Chondrocyte (in vitro differentiated cells): ENCODE results near the gene TTLL11. TPM values are rescaled to one million over a fixed set of nuclear protein-coding genes. Genes with fewer than 3 reads are reported as not detected.
A peak's percentile ranks its signal among the peaks of the same experiment; 100 is the strongest.

Source experiments
- DNase-seq: peaks from one replicate; pipeline ENCODE4 v3.0.0; 2021; ENCODE audit warnings: mixed read lengths, low spot score
- H3K27ac Mint-ChIP-seq: one replicate; pipeline ENCODE4 v1.8.0; 2021; ENCODE audit warnings: mild to moderate bottlenecking, moderate library complexity, mixed read lengths; ENCODE audit not compliant: unreplicated experiment
- H3K27me3 Mint-ChIP-seq: 2 replicates; pipeline ENCODE4 v1.8.0; 2021; ENCODE audit warnings: low read depth, mixed read lengths
- H3K36me3 Mint-ChIP-seq: 2 replicates; pipeline ENCODE4 v1.8.0; 2021; ENCODE audit warnings: low read depth, mixed read lengths
- H3K4me1 Mint-ChIP-seq: 2 replicates; pipeline ENCODE4 v1.8.0; 2021; ENCODE audit warnings: low read depth, mild to moderate bottlenecking, mixed read lengths
- H3K4me3 Mint-ChIP-seq: one replicate; pipeline ENCODE4 v1.8.0; 2021; ENCODE audit warnings: mild to moderate bottlenecking, moderate library complexity, mixed read lengths; ENCODE audit not compliant: unreplicated experiment
- H3K9me3 Mint-ChIP-seq: 2 replicates; pipeline ENCODE4 v1.8.0; 2021; ENCODE audit warnings: low read depth, mixed read lengths
- CTCF ChIP-seq: fragments of 200-600 bp; sonication (generic); IDR thresholded peaks from 2 replicates; pipeline ENCODE4 v1.5.0; 2021; ENCODE audit warnings: antibody characterized with exemption, mild to moderate bottlenecking, moderate library complexity
- total RNA-seq: library from RNA; stranded (reverse); gene quantifications from 3 replicates; pipeline ENCODE4 v1.2.1, GENCODE V29; 2021

TTLL11 gene
- total RNA-seq, 1 donor from 2014 or later: 9.1 TPM

DNA sequence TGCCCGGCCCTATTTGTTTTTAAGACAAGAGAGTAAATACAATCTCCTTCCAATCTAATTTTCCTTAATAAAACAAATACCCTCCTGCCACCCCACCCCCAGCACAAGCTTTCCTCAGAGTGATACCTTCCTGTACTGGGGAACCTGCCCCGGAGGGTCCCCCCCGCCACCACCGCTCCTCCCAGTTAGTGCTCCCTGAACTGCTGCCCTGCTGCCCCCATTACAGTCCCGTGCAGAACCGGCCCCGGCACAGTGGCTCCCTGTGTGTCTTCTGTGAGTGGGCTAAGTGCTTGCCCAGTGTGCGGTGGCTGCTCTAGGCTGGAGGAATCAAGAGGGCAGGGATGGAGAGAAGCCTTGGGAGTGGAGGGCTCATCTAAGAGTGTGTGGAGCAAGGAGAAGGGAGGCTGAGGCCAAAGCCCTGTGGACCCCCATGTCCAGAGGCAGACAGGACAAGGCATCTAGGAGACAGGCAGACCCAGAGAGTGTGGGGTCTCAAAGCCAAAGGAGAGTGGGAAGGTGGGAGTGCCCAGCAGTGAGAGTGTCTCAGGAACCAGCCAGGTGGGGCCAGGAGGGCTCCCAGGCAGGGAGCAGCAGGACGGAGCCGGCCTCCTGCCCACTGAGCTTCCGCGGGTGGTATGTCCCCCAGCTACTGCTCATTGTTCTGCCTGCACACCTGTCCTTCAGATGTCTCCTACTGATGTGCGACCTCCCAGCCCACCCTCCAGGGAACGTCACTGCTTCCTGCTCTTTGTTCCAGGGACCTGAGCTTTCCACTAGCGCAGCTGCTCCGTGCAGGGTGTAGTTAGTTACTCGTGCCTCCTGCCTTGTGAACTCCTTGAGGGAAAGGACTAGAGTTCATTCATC lies 312.7 kb downstream of the TTLL11 start:
- Mint-ChIP-seq H3K9me3 (peaks cover 10% of the 10 kb centered on the region), H3K36me3 (peaks cover 58% of the 10 kb centered on the region), H3K4me1 (peaks cover 25% of the 10 kb centered on the region), H3K4me3 (no peak overlapping the region), H3K27ac (no peak overlapping the region), H3K27me3 (no peaks in the 10 kb centered on the region)
- DNase-seq: peak; percentile 89
- TF ChIP-seq CTCF: no peak

GRCh38 chr9:121779381-121780117 lies 313.6 kb downstream of the TTLL11 start:
- peaks cover 26% of the 10 kb centered on the region for H3K4me1 Mint-ChIP-seq
- no peaks in the 10 kb centered on the region for H3K27me3 Mint-ChIP-seq
- no peak overlapping the region for H3K4me3 Mint-ChIP-seq
- TF ChIP-seq CTCF: no peak
- peaks cover 10% of the 10 kb centered on the region for H3K9me3 Mint-ChIP-seq
- peak overlapping the region; percentile 63 for H3K27ac Mint-ChIP-seq
- peaks cover 61% of the 10 kb centered on the region for H3K36me3 Mint-ChIP-seq
- DNase-seq: no peak

- Mint-ChIP-seq H3K4me1 (peaks cover 21% of the 10 kb centered on the region), H3K27me3 (no peaks in the 10 kb centered on the region), H3K9me3 (peaks cover 10% of the 10 kb centered on the region), H3K27ac (no peak overlapping the region), H3K4me3 (no peak overlapping the region), H3K36me3 (peaks cover 60% of the 10 kb centered on the region)
- TF ChIP-seq CTCF: no peak
- DNase-seq: no peak
These were observed 314.6 kb downstream of the TTLL11 start for GRCh38 chr9:121778252-121779225.

DNA sequence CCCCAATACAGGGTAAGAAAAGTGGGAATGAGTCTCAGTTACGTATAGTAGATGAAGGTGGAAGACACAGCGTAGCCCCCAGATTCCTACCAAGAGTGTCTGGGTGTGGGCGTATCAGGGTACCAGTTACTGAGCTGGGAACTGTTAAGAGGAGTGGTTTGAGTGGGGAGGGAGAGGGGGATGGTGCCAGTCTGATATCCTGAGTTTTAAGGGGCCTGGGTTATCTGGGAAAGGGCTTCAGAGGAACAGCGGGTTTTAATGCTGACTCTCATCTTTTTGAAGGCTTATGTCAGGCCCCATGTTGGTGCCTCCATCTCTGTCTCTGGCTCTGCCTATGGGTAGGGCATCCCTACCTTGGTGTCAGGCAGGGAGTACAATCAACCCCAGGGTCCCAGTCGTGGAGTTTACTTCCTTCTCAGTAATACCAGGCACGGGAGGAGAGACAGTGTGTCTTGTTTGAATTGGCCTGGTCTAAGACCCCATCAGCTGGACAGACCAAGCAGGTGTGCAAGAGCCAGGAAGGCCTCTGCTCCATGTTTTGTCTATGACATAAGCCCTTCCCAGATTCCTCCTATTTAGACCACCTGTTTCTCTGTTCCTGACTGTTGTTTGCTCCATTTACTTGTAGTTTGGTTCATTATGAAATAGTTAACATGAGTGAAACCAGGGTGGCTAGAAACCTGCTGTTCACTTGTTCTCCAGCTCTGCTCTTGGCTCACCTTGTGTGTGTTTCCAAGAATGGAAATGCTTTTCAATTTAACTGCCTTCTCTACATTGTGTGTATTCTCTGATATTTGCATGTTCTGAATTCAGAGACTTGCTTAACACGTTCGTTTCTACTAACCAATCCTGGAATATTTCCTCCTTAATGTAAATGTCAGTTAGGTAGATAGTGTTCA lies 316.1 kb downstream of the TTLL11 start:
- H3K4me1 Mint-ChIP-seq: peaks cover 27% of the 10 kb centered on the region
- no peak overlapping the region for H3K27ac Mint-ChIP-seq
- no peak overlapping the region for H3K4me3 Mint-ChIP-seq

More for the DNA sequence above, 316.1 kb downstream of the TTLL11 start:
- DNase-seq: no peak
- Mint-ChIP-seq H3K9me3 (peaks cover 10% of the 10 kb centered on the region), H3K27me3 (no peaks in the 10 kb centered on the region), H3K36me3 (peaks cover 56% of the 10 kb centered on the region)
- TF ChIP-seq CTCF: no peak
